Islet of Langerhans (tissue), 1 donor: Measurements from ENCODE around the gene SF3B5.
"Not testable (repeated sequence)": the region's sequence is repeated elsewhere in the genome, so short reads cannot be mapped to it uniquely, and the experiment has no call there.

Source experiments
- FAIRE-seq: peaks from one replicate; lab custom pipeline; 2011; peaks lifted over from hg19 to GRCh38; lab: Jason Lieb, UNC

SF3B5 gene

DNA sequence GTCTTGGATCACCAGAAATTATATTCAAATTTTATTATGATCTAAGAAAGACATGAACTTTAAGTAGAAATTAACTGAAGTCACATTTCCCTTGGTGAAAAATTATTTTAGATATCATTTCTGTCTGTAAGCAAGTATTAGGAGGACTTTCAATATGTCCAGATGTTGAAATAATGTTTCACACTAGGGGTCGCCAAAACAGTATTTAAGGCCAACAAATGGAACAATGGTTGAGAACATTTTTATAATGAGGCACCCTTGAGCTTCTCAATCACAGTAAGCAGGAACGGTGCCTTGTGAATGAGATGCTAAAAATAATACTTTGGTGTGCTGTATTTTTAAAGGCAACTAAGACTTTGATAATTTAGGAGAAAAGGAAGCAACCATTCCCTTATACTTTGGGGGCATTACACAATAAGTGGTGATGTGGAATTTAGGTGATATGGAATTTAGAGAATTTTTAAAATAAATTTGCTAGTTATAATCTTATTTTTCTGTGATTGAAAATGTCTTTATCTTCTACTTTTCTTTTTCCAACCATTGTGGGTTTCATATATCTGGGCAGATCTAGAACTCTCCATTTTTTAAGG lies 9.6 kb upstream of the SF3B5 start:
- FAIRE-seq: peak; percentile 99

DNA sequence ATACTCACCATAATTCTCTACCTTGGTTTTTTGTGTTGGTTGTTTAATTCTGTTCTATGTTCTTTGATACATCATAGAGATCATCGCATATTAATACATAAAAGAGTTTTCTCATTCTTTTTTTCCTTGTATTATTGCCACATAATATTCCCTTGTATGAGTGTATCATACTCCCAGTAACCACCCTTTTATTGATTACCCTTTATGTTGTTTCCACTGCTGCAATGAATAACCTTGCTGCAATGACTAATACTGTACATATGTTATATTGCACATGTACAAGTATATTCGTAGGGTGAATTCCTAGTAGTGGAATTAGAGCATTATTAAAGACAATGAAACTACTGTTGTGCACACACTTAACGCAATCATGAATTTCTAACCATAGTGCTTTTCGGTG lies 9.1 kb upstream of the SF3B5 start:
- no peak for FAIRE-seq

DNA sequence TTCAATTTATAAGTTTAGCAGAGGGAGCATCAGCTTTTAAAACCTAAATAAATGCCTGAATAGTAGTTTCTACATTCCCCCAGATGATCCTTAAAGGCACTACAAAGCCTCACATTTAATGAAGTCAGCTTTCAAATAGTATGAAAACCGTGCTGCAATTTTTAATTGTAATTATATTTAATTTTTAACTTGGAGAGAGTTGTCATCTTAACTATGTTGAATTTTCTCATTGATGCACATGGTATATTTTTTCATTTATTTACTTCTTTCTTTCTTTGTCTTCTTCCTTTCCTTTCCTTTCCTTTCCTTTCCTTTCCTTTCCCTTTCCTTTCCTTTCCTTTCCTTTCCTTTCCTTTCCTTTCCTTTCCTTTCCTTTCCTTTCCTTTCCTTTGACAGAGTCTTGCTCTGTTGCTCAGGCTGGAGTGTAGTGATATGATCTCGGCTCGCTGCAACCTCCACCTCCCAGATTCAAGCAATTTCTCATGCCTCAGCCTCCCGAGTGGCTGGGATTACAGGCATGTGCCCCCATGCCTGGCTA lies 7.7 kb upstream of the SF3B5 start:
- FAIRE-seq: no peak

DNA sequence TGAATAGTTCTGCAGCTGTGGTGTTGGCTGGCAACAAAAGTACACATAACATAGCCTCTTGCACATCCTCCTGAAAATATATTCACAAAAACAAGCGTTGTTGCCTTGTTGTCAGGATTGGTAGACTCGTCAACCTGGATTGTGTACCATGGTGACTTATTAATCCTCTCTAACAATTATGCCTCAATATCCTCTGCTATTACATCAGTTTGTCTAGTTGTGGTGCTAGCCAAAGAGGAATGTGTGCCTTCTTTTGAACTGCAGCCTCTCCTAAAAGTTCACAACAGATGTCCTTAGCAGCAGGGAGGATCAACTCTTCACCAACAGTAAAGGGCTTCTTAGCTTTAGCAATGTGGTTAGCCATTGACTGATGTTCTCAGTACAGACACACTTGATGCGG lies 3.6 kb upstream of the SF3B5 start:
- FAIRE-seq: no peak

DNA sequence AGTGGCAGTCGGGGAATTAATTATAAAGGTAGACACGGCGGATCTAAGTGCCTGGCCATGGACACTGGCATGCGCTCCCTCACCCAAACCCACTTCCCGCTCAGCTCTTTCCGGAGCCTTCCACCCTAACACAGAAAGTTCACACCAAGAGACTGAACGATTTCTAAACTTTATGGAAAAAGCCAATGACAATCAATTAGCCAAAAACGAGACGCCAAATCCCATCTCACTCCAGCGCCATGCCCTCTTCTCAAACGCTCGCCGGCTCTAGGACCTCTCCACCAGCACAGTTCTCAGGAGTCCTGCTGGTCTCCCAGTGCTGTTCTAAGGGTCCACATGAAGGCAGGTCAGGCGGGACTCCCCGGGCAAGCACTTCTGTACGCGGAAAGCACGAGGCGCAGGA lies 641 bp downstream of the SF3B5 start:
- FAIRE-seq: no peak

DNA sequence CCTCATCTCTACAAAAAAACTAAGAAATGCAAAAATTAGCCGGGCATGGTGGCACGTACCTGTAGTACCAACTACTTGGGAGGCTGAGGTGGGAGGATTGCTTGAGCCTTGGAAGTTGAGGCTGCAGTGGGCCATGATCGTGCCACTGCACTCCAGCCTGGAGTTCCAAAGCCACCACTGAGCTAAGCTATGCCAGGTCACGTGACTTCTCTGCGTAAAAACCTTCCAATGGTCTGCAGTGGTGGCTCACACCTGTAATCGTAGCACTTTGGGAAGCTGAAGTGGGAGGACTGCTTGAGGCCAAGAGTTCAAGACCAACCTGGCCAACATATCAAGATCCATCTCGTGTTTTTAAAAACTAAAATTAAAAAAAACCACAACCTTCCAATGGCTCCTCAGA lies 1.7 kb downstream of the SF3B5 start:
- FAIRE-seq: no peak

DNA sequence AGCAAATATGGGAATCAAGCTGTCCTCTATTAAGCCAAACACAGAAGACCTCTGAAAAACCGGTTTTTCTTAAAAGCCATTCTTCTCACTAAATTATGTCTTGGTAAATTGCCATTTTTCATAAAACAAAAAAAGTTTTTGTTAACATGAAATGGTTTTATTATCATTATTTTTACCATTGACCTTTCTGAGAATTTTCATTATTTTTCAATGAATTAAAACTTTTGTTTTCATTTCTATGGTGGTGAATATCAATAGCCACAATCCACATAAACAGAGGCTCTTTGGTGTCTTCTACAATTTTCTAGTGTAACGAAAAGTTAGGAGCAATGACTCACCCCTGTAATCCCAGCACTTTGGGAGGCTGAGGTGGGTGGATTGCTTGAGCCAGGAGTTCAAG lies 2.1 kb downstream of the SF3B5 start:
- no peak for FAIRE-seq

DNA sequence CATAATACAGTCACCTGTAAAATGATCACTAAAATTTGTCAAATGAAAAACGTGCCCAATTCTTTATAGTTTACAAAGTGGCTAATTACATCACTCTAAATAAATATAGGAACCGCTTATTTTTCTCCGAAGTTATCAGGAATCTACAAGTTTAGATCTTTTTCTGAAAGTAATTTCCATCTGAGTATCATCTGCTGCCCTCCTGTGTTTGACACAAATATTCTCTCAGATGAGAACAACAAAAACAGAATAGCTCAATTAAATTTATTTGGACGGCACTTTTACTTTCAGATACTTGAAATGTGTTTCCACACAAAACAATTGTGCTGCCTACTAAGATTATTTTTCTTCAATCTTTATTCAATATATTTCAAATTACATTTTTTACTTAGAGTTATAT lies 5.0 kb downstream of the SF3B5 start:
- peak; percentile 41 for FAIRE-seq

DNA sequence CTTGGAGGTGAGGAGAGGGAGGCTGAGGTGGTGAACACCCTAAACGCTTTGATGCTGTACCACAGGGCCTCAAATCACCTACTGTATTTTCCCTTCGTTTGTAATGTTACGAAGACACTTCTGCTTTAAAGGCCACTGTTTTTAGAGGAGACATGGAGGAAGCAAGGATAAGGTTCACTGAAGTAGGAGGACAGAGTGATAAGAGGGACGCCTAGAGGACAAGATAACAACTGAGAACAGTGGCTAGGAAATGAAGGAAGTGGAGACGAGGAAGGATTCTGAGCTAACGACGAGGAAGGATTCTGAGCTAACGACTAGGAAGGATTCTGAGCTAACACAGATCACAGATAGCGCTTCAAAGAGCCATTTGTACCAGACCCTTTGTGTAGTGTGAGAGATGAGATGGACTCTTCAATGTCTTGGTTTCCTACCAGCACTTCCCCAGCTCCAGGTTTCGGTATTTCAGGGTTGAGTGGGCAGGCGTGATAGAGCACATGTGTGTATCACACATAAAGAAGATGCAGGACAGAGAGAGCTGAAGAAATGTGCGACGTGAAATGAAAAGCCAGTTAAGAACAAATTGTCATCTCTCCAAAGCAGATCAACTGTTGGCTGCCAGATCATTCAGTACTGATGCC lies 7.5 kb downstream of the SF3B5 start:
- FAIRE-seq: no peak

DNA sequence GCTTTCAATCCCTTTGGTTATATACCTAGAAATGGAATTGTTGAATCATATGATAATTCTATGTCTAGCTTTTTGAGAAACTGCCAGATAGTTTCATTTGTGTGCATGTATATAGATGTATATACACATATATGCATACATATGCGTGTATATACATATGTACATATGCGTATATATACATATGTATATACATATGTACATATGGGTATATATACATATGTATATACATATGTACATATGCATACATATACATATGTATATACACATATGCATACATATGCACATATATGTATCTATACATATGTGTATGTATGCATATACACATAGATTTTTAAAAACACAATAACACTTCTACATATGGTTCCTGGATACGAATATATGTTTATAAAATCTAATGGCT lies 8.4 kb downstream of the SF3B5 start:
- FAIRE-seq: no peak

DNA sequence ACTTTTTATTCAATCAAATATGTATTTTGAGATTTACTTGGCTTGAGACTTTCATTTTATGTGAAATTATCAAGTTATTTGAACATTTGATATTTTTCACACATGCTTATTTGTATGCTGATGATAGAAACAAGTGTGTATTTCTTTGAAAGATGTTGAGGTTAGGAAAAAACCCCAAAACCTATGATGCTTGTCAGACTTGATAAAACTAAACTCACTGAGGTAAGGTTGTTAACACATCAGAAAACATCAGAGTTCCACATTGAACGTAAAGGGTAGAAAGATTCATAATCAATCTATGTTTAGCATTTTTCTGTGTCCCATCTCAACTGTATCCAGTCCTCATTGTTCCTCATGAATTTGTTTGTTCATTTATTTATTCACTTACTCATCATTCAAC lies 12.2 kb downstream of the SF3B5 start:
- no peak for FAIRE-seq

DNA sequence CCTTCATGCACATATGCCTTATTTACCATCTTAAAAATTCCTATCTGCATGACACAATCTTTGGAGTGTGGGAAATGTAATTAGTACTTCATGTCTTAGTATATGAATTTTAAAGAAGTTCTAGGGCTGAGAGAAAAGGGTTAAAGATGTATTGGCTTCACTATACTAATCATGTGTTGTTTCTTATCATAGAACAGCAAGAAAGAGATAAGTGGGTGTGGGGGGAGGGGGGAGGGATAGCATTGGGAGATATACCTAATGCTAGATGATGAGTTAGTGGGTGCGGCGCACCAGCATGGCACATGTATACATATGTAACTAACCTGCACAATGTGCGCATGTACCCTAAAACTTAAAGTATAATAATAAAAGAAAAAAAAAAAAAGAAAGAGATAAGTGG lies 13.0 kb downstream of the SF3B5 start:
- not testable (repeated sequence) for FAIRE-seq

DNA sequence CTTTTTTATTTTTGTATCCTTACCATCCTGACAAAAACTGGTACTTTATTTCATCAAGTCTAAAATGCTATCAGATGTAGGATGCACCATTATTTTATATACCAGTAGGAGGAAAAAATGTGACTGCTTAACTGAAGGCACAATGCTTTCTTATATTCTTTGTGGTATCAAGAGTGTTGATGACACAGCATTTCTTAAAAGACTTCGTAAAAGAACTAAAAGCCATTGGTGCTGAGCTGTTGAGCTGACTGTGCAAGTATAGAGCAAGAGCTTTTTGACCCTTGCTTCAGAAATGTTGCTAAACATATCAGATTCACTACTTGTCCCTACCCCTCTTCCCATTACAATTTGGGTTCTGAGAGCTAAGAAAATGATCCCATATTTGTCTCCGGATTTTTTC lies 17.5 kb downstream of the SF3B5 start:
- FAIRE-seq: no peak

DNA sequence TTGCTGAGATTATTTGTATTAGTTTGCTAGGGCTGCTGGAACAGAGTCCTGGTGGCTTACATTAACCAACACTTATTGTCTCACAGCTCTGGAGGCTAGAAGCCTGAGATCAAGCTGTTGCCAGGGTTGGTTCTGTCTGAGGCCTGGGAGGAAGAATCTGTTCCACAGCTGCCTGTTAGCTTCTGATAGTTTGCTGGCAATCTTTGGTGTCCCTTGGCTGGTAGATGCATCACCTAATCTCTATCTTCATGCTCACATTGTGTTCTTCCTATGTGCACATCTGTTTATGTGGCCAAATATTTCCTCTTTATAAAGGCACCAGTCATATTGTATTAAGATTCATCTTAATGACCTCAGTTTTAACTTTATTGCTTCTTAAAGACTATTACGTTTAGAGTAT lies 19.5 kb downstream of the SF3B5 start:
- no peak for FAIRE-seq

DNA sequence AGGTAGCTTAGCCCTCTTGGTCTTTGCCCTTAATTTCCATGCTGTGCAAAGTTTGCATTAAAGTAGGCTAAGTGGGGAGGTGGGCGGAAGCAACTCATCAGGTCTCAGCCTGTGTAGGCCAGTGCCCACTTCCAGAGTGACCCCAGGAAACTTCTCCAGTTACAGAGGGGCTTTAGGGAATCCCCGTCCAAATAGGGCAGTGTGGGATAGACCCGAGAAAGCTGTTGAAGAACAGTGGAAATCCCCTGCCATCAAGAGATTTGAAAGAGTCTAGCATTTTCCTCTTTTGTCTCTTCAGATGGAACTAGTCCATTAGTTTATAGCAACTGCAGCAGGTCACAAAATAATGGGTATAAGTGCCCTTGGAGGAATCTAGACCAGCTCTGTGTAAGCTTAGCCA lies 20.2 kb downstream of the SF3B5 start:
- FAIRE-seq: no peak

DNA sequence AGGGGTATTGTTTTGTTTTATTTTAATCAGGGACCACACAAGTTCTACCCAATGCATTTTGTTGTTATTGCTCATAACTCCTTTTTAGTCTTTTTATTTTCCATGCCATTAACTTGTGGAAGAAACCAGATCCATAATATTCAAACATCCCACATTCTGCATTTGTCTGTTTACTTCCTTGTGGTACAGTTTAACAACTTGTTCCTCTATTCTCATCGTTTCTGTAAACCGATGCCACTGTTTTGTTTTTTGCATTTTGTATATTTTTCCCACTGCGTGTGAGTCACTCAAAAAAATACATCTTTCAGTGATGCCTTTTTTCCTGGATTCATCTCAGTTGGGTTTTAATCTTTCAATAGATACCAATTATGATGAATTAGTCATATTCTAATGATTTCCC lies 22.3 kb downstream of the SF3B5 start:
- no peak for FAIRE-seq

DNA sequence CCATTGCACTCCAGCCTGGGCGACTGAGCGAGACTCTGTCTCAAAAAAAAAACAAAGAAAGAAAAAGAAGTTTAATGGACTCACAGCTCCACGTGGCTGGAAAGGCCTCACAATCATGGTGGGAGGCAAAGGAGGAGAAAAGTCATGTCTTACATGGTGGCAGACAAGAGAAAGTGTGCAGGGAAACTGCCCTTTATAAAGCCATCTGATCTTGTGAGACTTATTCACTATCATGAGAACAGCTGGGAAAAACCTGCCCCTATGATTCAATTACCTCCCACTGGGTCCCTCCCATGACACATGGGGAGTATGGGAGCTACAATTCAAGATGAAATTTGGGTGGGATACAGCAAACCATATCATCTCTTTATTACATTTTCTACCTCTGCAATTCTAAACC lies 25.9 kb downstream of the SF3B5 start:
- no peak for FAIRE-seq

DNA sequence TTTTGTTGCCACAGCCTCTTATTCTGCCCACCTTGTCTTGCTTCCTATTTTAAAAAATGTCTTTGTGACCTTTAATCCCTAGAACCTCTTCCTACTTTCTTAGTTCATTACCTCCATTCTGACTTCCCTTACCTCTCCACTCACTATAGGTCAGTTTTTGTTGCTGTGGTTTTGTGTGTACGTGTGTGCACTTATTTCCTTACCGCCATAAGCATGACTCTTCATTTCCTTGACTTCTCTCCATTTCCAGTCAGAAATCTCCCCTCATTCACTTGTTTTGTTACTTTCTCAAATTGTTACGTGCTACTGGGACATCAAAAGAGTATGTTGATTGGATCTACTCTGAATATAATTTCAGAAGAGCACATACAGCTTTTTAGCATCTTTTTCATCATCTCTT lies 26.6 kb downstream of the SF3B5 start:
- no peak for FAIRE-seq

DNA sequence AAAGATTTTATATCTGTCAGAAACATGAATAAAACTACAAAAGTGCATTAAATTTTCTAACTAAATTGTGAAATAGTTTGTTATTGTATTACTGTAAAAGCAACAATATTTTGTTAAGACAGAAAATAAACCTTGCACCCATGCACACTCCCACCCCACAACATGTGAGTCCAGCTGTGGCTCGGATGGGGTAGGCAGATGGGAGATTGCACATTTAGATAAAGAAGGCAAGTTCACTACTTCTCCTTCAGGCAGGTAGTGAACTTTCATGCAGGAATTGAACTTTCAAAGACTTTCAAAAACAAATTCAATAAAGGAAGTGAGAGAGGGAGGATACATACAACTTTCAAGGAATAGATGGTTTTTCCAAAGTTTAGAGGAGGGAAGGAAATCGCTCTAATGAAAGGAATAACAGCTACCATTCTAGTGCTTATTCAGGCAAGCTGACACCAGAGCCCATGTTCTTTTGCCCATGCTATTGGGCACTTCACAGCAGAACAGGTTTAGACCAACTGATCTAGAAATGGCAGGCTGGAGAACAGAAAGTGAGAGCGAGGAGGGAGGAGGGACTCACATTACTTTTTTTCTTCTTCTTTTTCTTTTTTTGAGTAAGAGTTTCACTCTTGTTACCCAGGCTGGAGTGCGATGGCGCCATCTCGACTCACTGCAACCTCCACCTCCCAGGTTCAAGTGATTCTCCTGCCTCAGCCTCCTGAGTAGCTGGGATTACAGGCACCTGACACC lies 28.5 kb downstream of the SF3B5 start:
- FAIRE-seq: no peak

DNA sequence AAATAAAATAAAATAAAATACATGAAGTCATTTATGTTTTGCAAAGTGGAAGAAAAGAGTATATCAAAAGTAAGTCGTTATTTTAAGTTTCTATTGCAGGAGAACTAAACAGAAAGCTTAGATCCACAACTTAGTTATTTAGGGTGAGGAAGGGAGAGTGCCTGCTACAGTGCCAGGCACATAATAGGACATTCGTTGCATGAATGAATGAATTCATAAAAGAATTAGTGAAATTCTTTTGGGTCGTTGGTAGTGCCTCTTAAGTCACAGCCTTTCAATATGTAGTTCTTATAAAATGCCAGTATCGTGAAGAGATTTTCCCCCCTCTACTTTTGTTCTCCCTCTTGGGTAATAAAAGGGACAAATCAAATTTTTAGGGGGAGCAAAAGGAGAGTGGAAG lies 29.1 kb downstream of the SF3B5 start:
- FAIRE-seq: no peak

DNA sequence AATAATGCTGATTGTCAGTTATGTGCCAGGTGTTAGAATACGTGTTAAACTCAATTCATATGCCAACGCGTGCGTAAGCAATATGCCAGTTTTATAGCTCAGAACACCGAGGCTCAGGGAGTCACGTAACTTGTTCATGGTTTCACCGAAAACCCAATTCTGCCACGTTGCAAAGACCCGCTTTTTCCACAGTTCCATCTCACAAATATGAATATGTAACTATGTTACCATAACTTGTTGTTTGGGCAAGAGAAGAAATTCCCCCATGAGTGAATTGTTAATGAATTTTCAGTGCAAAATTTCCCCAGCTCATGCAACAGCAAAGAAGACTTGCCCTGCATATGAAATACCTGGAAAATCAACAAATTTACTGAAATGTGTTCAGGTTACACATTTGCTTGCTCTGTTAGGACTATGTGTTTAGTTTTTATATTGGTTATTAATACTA lies 30.1 kb downstream of the SF3B5 start:
- peak; percentile 95 for FAIRE-seq

DNA sequence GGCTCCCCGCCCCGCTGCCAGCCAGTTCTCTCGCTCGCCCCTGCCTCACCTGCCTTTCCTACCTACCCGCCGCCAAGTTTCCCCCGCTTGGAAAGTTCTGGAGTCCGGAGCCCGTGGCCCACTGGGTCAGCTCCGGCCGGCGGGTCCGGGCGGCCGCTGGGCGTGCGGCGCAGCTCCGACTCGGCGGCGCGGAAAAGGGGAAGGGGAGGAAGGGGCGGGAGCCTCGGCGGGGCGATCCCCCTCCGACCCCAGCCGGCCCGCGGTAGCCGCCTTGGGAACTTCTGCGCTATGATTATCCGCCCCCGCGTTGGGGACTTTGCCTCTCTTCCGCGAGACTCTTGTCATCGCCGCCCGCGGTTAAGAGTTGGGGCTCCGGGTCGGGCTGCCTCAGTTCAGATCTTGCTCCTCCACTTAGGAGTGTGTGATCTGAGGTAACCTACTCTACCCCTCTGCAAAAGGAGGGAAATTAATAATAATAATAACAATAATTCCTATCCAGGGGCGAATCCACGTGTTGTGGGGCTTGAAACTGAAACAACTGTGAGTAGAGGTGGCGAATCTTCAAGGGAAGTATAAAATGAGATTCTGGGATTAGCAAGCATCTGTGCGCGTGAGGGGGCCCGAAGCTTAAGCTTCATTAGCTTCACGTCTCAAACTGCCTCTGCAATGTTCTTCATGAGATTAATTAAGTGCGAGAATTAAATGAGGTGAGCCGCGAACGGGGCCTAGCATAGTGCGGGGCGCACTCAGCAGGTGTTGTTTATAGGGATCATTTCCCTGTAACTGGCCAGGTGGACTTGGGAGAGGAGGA lies 30.8 kb downstream of the SF3B5 start:
- FAIRE-seq: no peak
